GM12872 (cell line): ENCODE measurements around the gene SMG6.

Source experiments
- CTCF ChIP-seq: IDR thresholded peaks from 3 replicates; pipeline ENCODE4 v1.5.1; 2011; ENCODE audit warnings: low read depth, mild to moderate bottlenecking, low read length, moderate library complexity; ENCODE audit not compliant: insufficient read depth

SMG6 gene

GRCh38 chr17:2176499-2177169, 127.0 kb downstream of the SMG6 start:
- no peak for TF ChIP-seq CTCF

- TF ChIP-seq CTCF = no peak
Measured at GRCh38 chr17:2175294-2175628, 128.3 kb downstream of the SMG6 start.

- TF ChIP-seq CTCF = no peak
Measured at GRCh38 chr17:2174468-2175293, 128.9 kb downstream of the SMG6 start.

GRCh38 chr17:2174014-2174413, 129.6 kb downstream of the SMG6 start:
- TF ChIP-seq CTCF = no peak

GRCh38 chr17:2172999-2173398, 130.6 kb downstream of the SMG6 start:
- TF ChIP-seq CTCF = no peak

GRCh38 chr17:2172077-2172851, 131.3 kb downstream of the SMG6 start:
- TF ChIP-seq CTCF = no peak

- no peak for TF ChIP-seq CTCF
Measured at GRCh38 chr17:2171702-2172076, 131.9 kb downstream of the SMG6 start.
